HG03175 (cell line): ENCODE results near the gene IL6.
"Not testable (repeated sequence)": the region's sequence is repeated elsewhere in the genome, so short reads cannot be mapped to it uniquely, and the experiment has no call there.

Experiments used
- ATAC-seq: cut with Tn5 transposase; IDR thresholded peaks from one replicate; pipeline ENCODE4 v1.9.1; 2021; ENCODE audit warnings: mild to moderate bottlenecking, moderate library complexity; ENCODE audit not compliant: unreplicated experiment

Gene IL6

DNA sequence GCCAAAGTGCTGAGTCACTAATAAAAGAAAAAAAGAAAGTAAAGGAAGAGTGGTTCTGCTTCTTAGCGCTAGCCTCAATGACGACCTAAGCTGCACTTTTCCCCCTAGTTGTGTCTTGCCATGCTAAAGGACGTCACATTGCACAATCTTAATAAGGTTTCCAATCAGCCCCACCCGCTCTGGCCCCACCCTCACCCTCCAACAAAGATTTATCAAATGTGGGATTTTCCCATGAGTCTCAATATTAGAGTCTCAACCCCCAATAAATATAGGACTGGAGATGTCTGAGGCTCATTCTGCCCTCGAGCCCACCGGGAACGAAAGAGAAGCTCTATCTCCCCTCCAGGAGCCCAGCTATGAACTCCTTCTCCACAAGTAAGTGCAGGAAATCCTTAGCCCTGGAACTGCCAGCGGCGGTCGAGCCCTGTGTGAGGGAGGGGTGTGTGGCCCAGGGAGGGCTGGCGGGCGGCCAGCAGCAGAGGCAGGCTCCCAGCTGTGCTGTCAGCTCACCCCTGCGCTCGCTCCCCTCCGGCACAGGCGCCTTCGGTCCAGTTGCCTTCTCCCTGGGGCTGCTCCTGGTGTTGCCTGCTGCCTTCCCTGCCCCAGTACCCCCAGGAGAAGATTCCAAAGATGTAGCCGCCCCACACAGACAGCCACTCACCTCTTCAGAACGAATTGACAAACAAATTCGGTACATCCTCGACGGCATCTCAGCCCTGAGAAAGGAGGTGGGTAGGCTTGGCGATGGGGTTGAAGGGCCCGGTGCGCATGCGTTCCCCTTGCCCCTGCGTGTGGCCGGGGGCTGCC, at the start of gene IL6:
Gene IL6, plus strand, starts transcription at position 294 of the 807 bp plus-strand sequence. Its CDS starts 63 bp downstream, at position 357.
- no peak for ATAC-seq

DNA sequence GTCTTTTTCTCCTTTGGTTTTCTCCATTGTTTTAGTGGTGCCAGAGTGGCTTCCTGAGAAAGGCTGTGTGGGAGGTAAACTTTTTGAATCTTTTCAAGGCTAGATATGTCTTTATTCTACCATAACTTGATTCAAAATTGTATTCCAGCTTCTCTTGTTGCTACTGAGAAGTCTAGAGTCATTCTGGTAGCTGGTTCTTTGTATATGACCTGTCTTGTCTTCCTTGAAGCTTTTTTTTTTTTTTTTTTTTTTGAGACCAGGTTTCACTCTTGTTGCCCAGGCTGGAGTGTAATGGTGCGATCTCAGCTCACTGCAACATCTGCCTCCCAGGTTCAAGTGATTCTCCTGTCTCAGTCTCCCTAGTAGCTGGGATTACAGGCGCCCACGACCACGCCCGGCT, 49.7 kb upstream of the IL6 start:
- not testable (repeated sequence) for ATAC-seq

DNA sequence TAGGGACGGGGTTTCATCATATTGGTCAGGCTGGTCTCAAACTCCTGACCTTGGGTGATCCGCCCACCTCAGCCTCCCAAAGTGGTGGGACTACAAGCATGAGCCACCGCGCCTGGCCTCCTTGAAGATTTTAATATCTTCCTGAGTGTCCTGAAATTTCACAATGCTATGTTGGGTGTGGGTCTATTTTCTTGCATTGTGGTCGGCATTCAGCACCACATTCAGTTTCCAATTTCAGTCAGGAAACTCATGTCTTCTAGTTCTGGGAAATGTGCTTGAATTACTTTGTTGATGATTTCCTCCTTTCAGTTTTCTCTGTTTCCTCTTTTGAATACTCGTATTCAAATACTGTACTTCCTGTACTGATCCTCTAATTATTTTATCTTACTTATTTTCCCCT, 49.3 kb upstream of the IL6 start:
- no peak for ATAC-seq

DNA sequence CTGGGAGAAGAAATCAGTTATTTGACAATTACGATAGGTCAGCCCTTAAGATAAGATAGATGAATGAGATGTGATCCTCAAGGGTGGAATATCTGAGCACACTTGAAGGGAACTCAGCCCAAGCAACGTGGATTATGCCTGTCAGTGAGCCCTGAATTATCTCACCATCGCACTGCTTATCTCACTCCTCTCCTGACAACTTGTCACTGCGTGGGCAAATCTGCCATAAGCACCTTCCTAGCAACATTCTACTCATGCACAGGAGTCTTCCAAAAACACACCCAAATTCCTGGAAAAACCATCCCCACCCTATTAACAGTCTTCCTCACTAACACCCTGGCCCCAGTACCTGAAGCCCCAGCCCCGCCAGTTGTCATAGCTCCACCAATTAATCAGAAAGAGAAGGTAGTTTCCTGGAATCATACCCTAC, 46.5 kb upstream of the IL6 start:
- ATAC-seq, result no peak

DNA sequence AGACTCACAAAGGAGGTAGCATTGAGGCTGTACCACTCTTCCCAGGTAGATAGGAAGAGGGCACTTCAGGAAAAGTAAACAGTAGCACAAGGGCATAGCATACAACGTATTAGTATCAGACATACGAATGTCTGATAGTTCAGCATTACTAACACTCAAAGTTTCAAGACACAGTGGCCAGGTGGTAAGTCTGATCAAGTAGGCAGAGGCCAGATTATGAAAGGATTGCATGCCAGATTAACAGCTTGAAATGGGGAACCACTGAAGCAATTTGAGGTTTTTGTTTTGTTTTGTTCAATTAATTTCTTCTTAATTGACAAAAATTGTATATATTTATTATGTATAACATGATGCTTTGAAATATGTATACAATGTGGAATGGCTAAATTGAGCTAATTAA, 45.7 kb upstream of the IL6 start:
- ATAC-seq, result no peak

DNA sequence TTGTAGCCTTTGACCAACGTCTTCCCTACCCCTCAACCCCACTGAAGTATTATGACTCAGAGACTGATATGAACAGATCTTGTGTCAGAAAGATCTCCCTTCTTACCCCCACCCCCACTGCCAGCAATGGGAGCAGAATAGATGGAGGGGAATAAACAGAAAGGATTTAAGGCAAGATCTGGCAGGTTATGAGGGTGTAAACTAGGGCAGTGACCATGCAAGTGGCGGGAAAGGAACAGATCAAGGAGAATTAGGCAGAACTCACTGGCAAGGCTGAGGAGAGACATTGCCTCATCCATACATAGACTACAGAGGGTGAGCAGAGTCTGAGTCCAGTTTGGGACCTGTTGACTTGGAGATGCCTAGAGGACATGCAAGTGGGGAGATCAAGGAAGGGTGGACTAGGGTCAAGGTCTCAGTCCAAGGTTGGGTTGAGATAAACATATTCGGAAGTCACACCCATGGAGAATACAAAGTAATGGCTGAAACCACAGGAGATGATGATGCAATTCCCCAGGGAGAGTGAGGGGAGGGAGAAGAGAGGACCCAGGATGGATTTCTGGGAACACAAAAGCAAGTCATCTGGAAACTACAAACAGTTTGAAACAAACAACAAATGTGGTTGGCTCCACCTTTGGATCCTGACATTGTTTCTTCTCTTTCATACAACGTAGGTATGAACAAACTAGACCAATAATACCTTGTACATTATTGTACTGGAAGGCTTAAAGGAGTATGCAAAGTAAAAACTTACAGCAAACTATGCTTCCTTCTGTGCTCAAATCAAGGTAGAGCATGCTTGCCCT, 44.9 kb upstream of the IL6 start:
- ATAC-seq, result no peak

DNA sequence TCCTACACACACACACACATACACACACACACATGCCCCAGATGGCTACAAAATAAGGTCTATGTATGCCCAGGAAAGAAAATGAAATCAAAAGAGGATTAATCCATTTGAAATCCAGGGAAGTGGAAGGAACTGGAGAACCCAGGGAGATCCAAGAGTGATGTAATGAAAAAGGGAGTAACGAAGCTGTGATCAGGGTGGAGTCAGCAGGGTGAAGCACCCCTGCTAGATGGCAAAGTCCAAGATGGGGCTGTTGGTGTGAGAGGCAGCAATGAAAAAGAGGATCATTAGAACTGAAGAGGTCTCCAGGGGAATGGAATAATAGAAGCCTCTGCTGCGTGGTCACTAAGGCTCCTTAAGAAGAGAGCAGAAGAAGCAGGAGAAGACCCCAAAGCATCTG, 43.6 kb upstream of the IL6 start:
- no peak for ATAC-seq

DNA sequence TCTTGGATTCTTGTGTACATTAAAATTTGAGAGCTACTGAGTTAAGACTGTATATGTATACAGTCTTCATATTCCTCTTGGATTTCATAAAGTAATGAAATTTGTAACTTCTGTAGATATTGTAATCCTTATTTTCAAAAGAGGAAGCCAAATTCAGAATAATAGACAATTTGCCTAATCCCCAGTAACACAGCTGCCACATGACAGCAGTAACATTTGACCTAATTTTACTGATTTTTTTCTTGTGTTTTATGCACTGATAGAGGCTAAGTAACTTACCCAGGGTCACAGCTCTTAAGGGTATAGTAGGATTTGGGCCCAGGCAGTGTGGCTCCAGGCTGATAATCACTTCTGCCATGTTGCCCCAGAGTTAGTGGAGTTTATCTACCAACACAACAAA, 40.4 kb upstream of the IL6 start:
- no peak for ATAC-seq

DNA sequence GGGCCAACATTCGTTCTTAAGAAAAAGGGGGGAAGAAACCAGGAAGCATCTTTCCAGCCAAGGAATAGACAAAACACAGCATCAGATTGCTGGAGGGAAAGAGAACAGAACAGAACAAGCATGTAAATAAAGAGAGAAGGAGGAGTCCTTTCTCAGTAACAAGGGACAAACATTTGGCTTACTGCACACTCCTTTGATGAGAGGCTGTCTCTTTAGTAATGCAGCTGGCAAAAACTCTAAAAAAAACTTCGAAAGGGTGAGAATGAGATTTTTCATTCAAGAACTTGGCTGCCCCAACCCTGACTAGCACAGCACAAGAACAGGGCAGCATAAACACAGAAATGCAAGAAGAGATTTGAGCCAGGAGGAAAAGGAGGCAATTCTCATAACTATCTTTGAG, 38.9 kb upstream of the IL6 start:
- ATAC-seq, result no peak

DNA sequence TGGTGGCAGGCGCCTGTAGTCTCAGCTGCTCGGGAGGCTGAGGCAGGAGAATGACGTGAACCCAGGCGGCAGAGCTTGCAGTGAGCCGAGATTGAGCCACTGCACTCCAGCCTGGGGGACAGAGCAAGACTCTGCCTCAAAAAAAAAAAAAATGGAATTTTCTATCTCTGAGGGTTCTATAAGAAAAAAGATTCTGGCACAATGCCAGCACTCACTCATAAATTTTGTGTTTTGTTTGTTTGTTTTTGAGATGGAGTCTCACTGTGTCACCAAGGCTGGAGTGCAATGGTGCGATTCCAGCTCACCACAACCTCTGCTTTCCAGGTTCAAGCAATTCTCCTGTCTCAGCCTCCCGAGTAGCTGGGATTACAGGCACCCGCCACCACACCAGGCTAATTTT, 38.1 kb upstream of the IL6 start:
- ATAC-seq, result not testable (repeated sequence)

DNA sequence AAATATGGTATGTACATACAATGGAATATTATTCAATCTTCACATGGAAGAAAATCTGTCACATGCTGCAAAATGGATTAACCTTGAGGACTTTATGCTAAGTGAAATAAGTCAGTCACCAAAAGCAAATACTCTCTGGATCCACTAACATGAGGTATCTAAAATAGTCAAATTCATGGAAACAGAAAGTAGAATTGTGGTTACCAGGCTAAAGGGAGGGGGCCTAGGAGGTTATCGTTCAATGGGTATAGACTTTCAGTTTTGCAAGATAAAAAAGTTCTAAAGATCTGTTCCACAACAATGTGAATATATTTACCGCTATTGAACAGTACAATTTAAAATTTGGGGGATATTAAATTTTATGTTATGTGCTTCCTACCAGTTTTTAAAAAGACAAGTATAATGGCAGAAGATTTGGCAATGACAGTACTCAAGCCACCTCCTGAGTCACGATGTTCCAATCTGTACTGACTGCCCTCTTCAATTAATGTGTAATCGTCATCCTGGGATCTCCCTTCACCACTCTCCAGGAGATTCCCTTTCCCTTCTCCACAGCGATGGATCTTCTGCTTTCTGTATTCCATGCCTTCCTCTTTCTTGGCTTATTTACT, 32.3 kb upstream of the IL6 start:
- peak; percentile 52 for ATAC-seq

DNA sequence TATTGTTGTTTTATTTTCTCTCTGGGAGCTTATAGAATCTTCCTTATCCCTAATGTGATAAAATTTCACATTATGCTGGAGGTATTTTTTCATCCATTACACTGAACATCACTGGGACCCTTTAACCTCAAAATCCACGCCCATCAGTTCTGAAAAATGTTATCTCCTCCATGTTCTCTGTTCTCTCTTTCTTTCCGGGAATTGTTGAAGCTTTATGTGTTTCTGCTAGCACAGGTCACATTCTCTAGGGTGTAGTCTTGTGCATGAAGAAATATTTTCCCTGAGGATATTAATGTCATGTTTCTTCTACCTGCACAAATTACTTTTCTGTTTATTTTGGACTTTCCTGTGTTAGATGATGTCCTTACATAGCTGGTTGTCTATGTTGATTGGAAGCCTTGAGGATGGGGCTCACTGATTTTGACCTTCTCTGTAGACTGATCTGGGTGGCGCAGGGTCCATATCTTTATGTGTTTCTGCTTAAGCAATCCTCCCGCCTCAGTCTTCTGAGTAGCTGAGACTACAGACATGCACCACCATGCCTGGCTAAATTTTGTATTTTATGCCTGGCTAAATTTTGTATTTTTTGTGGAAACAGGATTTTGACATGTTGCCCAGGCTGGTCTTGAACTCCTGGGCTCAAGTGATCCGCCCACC, 31.4 kb upstream of the IL6 start:
- no peak for ATAC-seq

DNA sequence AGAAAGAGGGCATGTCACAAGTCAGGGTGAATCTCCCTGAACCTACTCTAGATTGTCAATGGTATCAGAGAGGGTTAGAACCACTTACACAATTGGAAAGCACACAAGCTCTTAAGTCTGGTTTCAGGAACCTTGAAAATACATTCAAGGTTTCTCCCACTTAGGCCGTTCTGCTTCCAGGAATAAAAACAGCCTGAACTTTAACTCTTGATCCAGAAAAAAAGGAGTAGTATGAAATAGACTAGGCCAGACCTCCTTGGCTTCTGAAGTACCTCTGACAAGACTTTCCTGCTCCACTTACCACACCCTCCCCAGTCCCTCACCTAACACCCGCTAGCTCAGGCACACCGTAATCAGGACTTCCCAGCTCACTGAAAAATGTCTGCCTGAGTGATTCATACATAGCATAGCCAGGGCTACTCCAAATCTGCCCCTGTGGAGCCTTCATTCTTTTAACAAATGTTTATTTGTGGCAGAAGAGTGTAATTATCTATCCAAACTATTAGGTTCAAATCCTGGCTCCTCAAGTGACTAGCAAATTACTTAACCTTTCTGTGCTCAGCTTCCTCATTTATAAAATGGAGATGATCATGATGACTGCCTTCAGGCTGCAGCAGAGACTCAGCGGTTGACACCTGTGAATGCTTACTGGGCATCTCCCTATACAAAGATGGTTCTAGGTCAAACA, 30.3 kb upstream of the IL6 start:
- no peak for ATAC-seq

DNA sequence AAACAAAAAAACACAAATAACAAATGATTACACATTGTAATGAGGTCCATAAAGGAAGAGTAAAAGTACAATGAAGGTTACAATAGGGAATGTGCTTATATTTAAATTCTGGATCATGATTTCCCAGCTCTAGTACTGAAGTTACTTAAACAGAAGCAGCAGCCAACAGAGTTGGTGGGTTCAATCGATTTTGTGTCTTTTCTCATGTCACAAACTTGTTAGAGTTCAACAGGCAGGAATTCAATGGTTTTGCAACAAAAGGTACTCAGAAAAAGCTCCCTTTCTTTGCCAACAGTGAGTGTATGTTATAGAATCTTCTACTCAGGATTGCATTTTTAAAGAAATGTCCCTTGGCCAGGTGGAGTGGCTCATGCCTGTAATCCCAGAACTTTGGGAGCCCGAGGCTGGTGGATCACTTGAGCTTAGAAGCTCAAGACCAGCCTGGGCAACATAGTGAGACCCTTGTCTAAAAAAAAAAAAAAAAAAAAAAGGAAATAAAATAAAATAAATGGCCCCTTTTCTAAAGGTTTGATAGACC, 29.6 kb upstream of the IL6 start:
- ATAC-seq, result no peak

DNA sequence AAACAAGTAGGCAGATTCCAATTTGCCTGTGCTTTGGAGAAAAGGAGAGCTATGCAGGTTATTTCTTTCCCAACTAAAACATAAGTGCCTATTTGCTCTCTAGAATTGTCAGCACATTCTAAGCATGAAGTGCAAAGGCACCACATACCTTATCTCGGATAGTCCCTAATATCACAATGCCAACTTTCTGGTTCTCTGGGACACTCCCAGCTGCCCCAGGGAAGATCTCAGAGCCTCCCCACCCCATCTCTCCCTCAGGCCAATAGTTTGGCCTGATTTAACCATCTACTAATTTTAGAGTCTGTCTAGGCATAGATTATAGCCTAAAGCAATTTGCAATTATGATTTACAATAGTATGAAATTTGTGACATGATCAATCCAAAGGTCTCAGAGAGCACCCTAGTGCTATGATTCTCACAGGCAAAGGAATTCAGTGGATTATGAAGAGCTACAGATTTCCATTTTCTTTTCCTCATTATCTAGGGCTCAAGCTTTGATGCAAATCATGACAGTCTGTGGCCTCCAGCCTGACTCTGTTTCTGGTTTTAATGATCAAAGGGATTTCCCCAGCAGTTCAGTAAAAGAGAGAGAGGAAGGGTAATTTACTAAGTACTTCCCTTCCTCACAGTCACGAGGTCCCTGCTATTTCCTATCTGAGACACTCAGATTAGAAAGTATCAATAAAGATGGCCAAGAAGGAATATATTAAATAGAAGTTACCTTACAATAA, 29.0 kb upstream of the IL6 start:
- peak; percentile 65 for ATAC-seq

DNA sequence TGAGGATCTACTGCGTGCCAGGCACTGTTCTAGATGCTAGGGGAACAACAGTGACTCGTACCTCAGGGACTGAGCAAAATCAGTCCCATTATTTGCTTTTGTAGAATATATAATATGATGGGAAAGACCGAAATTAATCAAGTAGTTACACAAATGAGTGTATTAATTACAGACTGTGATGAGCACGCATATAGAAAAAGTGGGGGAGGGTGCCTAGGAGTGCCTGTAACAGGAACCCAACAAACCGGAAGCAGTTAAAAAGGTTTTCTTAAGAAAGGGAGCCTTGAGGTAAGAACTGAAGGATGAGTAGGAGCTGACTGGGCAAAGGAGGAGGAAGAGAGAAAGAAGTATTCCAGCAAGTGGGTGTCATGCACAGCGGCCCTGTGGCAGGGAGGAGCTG, 28.2 kb upstream of the IL6 start:
- no peak for ATAC-seq

DNA sequence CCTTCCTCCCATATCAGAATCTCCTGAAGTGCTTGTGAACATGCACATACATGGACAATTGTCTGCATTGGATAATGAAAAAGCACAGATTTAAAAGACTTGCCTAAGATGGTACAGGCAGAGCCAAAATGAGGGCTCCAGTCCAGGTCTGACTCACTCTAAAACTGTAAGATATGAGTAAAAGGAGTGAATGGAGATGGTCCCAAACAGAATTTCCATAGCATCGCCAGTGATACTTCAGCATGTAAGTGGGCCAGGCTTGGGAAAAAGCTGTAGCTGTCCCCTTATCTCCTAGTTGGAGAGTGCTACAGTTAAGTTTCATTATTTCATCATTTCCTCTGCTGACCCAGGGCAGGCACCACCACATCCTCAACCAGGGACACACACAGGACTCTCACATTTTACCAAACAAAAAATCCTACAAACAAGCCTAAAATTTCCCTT, 26.4 kb upstream of the IL6 start:
- no peak for ATAC-seq

DNA sequence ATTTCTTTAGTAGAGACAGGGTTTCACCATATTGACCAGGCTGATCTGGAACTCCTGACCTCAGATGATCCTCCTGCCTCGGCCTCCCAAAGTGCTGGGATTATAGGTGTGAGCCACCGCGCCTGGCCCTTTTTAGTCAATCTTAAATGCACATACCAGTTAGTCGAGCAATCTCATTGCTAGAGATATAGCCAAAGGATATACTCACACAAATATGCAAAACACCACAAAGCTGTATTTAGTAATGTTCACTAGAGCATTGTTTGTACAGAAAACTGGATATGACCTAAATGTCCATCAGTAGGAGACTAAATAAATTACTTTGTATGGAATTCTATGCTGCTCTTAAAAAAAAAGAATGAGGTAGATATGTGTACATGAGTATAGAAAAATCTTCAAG, 24.5 kb upstream of the IL6 start:
- ATAC-seq, result no peak

DNA sequence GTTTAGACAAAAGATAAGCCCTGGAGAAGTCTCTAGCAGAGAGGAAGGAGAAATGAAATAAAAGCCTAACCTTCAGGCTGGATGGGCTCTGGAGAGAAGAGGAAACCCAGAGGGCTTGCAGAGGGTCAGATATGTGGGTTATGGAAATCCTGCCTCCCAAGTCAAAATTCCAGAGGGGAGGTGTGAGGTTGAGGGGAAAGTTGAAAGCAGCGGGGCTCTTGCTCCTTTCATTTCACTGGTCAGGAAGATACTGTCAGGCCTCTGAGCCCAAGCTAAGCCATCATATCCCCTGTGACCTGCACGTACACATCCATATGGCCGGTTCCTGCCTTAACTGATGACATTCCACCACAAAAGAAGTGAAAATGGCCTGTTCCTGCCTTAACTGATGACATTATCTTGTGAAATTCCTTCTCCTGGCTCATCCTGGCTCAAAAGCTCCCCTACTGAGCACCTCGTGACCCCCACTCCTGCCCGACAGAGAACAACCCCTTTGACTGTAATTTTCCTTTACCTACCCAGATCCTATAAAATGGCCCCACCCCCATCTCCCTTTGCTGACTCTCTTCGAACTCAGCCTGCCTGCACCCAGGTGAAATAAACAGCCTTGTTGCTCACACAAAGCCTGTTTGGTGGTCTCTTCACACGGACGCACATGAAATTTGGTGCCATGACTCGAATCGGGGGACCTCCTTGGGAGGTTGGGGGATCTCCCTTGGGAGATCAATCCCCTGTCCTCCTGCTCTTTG, 23.7 kb upstream of the IL6 start:
- ATAC-seq, result not testable (repeated sequence)
